Panc1 (cell line): ENCODE results near the gene SGK1.

Source experiments
- POLR2AphosphoS5 ChIP-seq: IDR thresholded peaks from 2 replicates; pipeline ENCODE4 v1.6.1; 2012; ENCODE audit warnings: mild to moderate bottlenecking, low read depth, low read length, moderate library complexity
- TF ChIP-seq, protein P1 (sequence below): fragments of 450-650 bp; IDR thresholded peaks from 2 replicates; pipeline ENCODE4 v1.5.1; 2017; ENCODE audit warnings: mild to moderate bottlenecking

DNA sequence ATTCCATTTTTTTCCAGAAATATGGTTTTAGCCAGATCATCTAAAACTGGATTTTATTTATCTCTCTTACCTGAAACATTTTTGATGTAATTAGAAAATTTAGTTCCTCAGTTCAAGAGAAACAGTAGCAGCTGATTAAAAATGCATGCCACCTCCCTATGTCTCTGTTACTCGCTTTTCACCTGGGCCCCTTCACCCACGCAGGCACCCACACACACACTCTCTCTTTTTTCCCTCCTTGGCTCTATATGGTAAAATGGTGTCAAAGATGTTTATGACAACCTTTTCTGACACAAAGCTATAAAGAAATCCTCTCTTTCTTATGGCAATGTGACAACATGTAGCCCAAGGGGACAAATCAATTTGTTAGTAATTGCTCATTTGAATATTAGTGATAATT, 5.8 kb upstream of the SGK1 start:
- TF ChIP-seq, protein P1, sequence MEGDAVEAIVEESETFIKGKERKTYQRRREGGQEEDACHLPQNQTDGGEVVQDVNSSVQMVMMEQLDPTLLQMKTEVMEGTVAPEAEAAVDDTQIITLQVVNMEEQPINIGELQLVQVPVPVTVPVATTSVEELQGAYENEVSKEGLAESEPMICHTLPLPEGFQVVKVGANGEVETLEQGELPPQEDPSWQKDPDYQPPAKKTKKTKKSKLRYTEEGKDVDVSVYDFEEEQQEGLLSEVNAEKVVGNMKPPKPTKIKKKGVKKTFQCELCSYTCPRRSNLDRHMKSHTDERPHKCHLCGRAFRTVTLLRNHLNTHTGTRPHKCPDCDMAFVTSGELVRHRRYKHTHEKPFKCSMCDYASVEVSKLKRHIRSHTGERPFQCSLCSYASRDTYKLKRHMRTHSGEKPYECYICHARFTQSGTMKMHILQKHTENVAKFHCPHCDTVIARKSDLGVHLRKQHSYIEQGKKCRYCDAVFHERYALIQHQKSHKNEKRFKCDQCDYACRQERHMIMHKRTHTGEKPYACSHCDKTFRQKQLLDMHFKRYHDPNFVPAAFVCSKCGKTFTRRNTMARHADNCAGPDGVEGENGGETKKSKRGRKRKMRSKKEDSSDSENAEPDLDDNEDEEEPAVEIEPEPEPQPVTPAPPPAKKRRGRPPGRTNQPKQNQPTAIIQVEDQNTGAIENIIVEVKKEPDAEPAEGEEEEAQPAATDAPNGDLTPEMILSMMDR: no peak
- TF ChIP-seq POLR2AphosphoS5: no peak
